CD4-positive, CD25-positive, alpha-beta regulatory T cell (primary cell): Measurements from ENCODE around the gene GABRR1. TPM values are rescaled to one million over a fixed set of nuclear protein-coding genes. Genes with fewer than 3 reads are reported as not detected.

Source experiments
- ATAC-seq, 2 donors: fragments of 150-1000 bp; cut with Tn5 transposase; one replicate each; pipeline ENCODE4 v1.10.0; 2021; ENCODE audit warnings: low read depth in 2 of 2, moderate number of reproducible peaks in 2 of 2, moderate library complexity in 1 of 2
- DNase-seq, 3 donors: peaks; one replicate each; pipeline versions ENCODE4 v3.0.0 to v3.0.0-alpha.2; 2012 to 2022; ENCODE audit warnings: mixed read lengths in 1 of 3
- H3K27ac ChIP-seq: one replicate; pipeline ENCODE4 v1.7.0; 2013; ENCODE audit warnings: mild to moderate bottlenecking, low read length; ENCODE audit not compliant: insufficient read depth, poor library complexity, severe bottlenecking
- H3K27me3 ChIP-seq: one replicate; pipeline ENCODE4 v1.7.0; 2013; ENCODE audit warnings: low read length; ENCODE audit not compliant: control insufficient read depth, insufficient read depth
- H3K36me3 ChIP-seq: one replicate; pipeline ENCODE4 v1.7.0; 2013; ENCODE audit warnings: mild to moderate bottlenecking, low read length, moderate library complexity; ENCODE audit not compliant: control insufficient read depth, insufficient read depth
- H3K4me1 ChIP-seq: 2 replicates; pipeline ENCODE4 v1.7.0; 2013; ENCODE audit warnings: mild to moderate bottlenecking, low read length; ENCODE audit not compliant: insufficient read depth, control insufficient read depth, poor library complexity, severe bottlenecking
- H3K4me3 ChIP-seq: one replicate; pipeline ENCODE4 v1.7.0; 2013; ENCODE audit warnings: low read depth, mild to moderate bottlenecking, low read length, moderate library complexity
- H3K9me3 ChIP-seq, 2 experiments: 1 replicate in 1 of 2; 2 replicates in 1 of 2; pipeline ENCODE4 v1.7.0; 2013; ENCODE audit warnings: low read length in 2 of 2, mild to moderate bottlenecking in 1 of 2, moderate library complexity in 1 of 2; ENCODE audit not compliant: control insufficient read depth in 2 of 2
- H3K27ac Mint-ChIP-seq, 3 donors: one replicate each; pipeline ENCODE4 v1.8.0; 2020 to 2022; ENCODE audit warnings: mild to moderate bottlenecking in 3 of 3, mixed read lengths in 3 of 3, moderate library complexity in 2 of 3
- H3K27me3 Mint-ChIP-seq: one replicate; pipeline ENCODE4 v1.8.0; 2022; ENCODE audit warnings: mild to moderate bottlenecking, mixed read lengths
- H3K36me3 Mint-ChIP-seq: one replicate; pipeline ENCODE4 v1.8.0; 2020; ENCODE audit warnings: mixed read lengths
- H3K4me1 Mint-ChIP-seq, 4 donors: one replicate each; pipeline ENCODE4 v1.8.0; 2020 to 2022; ENCODE audit warnings: mixed read lengths in 4 of 4, mild to moderate bottlenecking in 1 of 4
- H3K4me3 Mint-ChIP-seq, 4 donors: one replicate each; pipeline ENCODE4 v1.8.0; 2020 to 2022; ENCODE audit warnings: mild to moderate bottlenecking in 4 of 4, mixed read lengths in 4 of 4, moderate library complexity in 3 of 4
- H3K9me3 Mint-ChIP-seq, 7 donors: one replicate each; pipeline ENCODE4 v1.8.0; 2020 to 2022; ENCODE audit warnings: mixed read lengths in 7 of 7, mild to moderate bottlenecking in 3 of 7, moderate library complexity in 2 of 7
- polyA plus RNA-seq, 4 donors: library from polyadenylated mRNA; unstranded; fragments of 300-500 nt; fragmentation: Illumina TruSeq; gene quantifications; one replicate each; pipeline ENCODE4 v1.2.3, GENCODE V29; 2021
- total RNA-seq: library from RNA; stranded (reverse); gene quantifications from one replicate; pipeline ENCODE4 v1.2.3, GENCODE V29; 2022

Gene GABRR1
- total and polyA plus RNA-seq, 5 donors from 2014 or later, result not detected

- ATAC-seq (no peak), DNase-seq (no peak)
- Mint-ChIP-seq H3K4me3 (no peak overlapping the region), H3K36me3 (peaks cover 36% of the 10 kb centered on the region), H3K27ac (peak overlapping the region in 1 of 3 donors; percentile 21), H3K4me1 (peaks cover 0 to 4% (median 0%) of the 10 kb centered on the region in 4 donors), H3K27me3 (no peaks in the 10 kb centered on the region), H3K9me3 (no peaks in the 10 kb centered on the region)
- no peak overlapping the region for H3K4me3 ChIP-seq
- no peaks in the 10 kb centered on the region for H3K27me3 ChIP-seq
- no peaks in the 10 kb centered on the region for H3K9me3 ChIP-seq
- no peaks in the 10 kb centered on the region for H3K4me1 ChIP-seq
- no peak overlapping the region for H3K27ac ChIP-seq
- H3K36me3 ChIP-seq, result peaks cover 15% of the 10 kb centered on the region
These were observed 56.6 kb downstream of the GABRR1 start for GRCh38 chr6:89160331-89161092.

DNA sequence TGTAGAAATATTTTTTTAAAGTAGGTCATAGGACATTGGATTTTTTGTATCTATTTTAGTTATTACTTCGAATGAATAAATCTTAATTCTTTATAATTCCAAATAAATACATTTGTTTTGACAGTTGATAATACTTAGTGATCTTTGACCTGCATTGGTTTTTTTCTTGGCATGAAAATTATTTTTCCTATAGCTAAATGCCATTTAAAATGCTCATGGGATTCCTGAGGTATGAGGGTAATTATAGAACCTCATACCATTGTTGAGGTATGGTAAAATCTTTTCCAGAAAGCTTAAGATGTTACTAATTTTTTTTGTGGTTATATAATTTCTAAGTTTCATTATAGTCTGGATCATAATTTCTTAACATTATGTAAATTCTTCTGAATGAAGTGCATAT, 63.0 kb downstream of the GABRR1 start:
- Histone ChIP-seq H3K27me3 (no peaks in the 10 kb centered on the region), H3K36me3 (no peaks in the 10 kb centered on the region), H3K9me3 (no peaks in the 10 kb centered on the region), H3K27ac (no peak overlapping the region), H3K4me3 (no peak overlapping the region), H3K4me1 (no peaks in the 10 kb centered on the region)
- ATAC-seq (no peak), DNase-seq (no peak)
- Mint-ChIP-seq H3K27me3 (no peaks in the 10 kb centered on the region), H3K9me3 (no peaks in the 10 kb centered on the region), H3K4me1 (peaks cover 0 to 11% (median 5%) of the 10 kb centered on the region in 4 donors), H3K36me3 (peaks cover 21% of the 10 kb centered on the region), H3K27ac (no peak overlapping the region), H3K4me3 (no peak overlapping the region)

GRCh38 chr6:89148016-89148750, 69.0 kb downstream of the GABRR1 start:
- Histone ChIP-seq H3K9me3 (no peaks in the 10 kb centered on the region), H3K36me3 (no peaks in the 10 kb centered on the region), H3K27ac (no peak overlapping the region), H3K4me1 (peaks cover 25% of the 10 kb centered on the region), H3K27me3 (no peaks in the 10 kb centered on the region), H3K4me3 (no peak overlapping the region)
- peaks cover 8% of the 10 kb centered on the region for H3K27me3 Mint-ChIP-seq
- no peaks in the 10 kb centered on the region for H3K9me3 Mint-ChIP-seq
- ATAC-seq, result no peak
- H3K4me3 Mint-ChIP-seq, result peak overlapping the region; percentile 29 to 89 (median 67)
- peaks cover 10 to 40% (median 25%) of the 10 kb centered on the region in 4 donors for H3K4me1 Mint-ChIP-seq
- peaks cover 7% of the 10 kb centered on the region for H3K36me3 Mint-ChIP-seq
- H3K27ac Mint-ChIP-seq, result no peak overlapping the region
- no peak for DNase-seq

- Histone ChIP-seq H3K27me3 (peaks cover 2% of the 10 kb centered on the region), H3K27ac (no peak overlapping the region), H3K36me3 (no peaks in the 10 kb centered on the region), H3K4me3 (peak overlapping the region; percentile 88), H3K4me1 (peaks cover 25% of the 10 kb centered on the region), H3K9me3 (no peaks in the 10 kb centered on the region)
- peaks cover 8% of the 10 kb centered on the region for H3K27me3 Mint-ChIP-seq
- H3K27ac Mint-ChIP-seq, result peak overlapping the region; percentile 61 to 71 (median 71)
- peaks cover 7% of the 10 kb centered on the region for H3K36me3 Mint-ChIP-seq
- peaks cover 10 to 40% (median 24%) of the 10 kb centered on the region in 4 donors for H3K4me1 Mint-ChIP-seq
- DNase-seq, result peak in 1 of 3 donors; percentile 39
- H3K4me3 Mint-ChIP-seq, result peak overlapping the region; percentile 80 to 93 (median 86)
- H3K9me3 Mint-ChIP-seq, result no peaks in the 10 kb centered on the region
- ATAC-seq, result peak in 1 of 2 donors; percentile 25
These were observed 70.1 kb downstream of the GABRR1 start for GRCh38 chr6:89146718-89147700.

- Histone ChIP-seq H3K4me1 (peaks cover 25% of the 10 kb centered on the region), H3K4me3 (peak within 1 kb of the TSS; percentile 88), H3K27ac (peak within 1 kb of the TSS; percentile 70), H3K36me3 (no peaks in the 10 kb centered on the region), H3K9me3 (no peaks in the 10 kb centered on the region), H3K27me3 (peaks cover 2% of the 10 kb centered on the region)
- H3K36me3 Mint-ChIP-seq, result peaks cover 8% of the 10 kb centered on the region
- H3K27me3 Mint-ChIP-seq, result peaks cover 8% of the 10 kb centered on the region
- peak within 1 kb of the TSS; percentile 92 to 95 (median 94) for H3K27ac Mint-ChIP-seq
- DNase-seq (peak; percentile 51 to 61 (median 52)), ATAC-seq (peak; percentile 68 to 73)
- H3K4me1 Mint-ChIP-seq, result peaks cover 10 to 36% (median 23%) of the 10 kb centered on the region in 4 donors
- no peaks in the 10 kb centered on the region for H3K9me3 Mint-ChIP-seq
- peak within 1 kb of the TSS; percentile 92 to 100 (median 96) for H3K4me3 Mint-ChIP-seq
These were observed 71.0 kb downstream of the GABRR1 start, which contains the start of gene PM20D2 for GRCh38 chr6:89145956-89146717. TSS of gene PM20D2 (plus strand) at chr6:89146055. CDS start at chr6:89146145, 90 bp downstream.

DNA sequence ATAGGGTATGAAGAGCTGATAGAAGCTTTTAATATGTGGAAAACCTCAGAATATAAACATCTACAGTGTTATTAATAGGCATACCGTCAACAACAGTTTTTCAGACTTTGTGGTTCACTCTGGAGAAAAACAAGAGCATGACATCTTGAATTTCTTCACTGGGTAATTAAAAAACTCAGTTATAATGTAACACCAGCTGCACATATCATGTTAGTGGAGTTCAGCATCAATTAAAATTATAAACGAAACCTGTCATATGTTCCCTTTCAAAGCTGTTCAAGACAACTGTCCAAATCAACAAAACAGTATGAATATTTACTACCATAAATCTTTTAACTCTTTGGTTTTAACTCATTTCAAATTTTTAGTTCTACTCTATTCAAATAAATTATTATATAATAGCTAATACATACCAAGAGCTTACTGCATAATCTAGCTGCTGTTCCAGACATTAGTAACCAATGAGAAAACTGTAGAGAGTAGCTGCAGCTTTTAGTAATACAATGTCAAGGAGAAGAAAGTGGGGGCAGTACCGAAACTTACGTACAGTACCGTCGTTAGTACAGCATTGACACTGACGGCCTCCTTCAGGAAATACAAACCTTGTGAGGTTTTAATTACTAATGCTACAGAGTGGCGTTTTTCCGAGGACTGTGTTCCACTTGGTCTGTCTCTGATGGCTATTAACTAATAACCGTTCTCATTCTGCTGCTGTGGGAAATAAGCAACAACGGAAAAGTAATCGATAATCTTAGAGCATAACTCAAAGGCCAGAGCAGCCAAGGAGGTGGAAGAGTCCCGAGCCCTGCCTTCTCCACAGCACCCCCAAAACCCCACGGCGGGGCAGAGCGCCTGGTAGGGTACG, 71.8 kb downstream of the GABRR1 start:
- peak; percentile 73 to 79 for ATAC-seq
- DNase-seq, result peak in 2 of 3 donors; percentile 44 to 68
- Histone ChIP-seq H3K27me3 (peaks cover 2% of the 10 kb centered on the region), H3K4me1 (peaks cover 25% of the 10 kb centered on the region), H3K4me3 (peak overlapping the region; percentile 87), H3K9me3 (no peaks in the 10 kb centered on the region), H3K27ac (peak overlapping the region; percentile 70), H3K36me3 (no peaks in the 10 kb centered on the region)
- H3K27ac Mint-ChIP-seq, result peak overlapping the region; percentile 92 to 95 (median 94)
- peak overlapping the region; percentile 92 to 100 (median 96) for H3K4me3 Mint-ChIP-seq
- H3K4me1 Mint-ChIP-seq, result peaks cover 10 to 36% (median 23%) of the 10 kb centered on the region in 4 donors
- peaks cover 8% of the 10 kb centered on the region for H3K27me3 Mint-ChIP-seq
- peaks cover 11% of the 10 kb centered on the region for H3K36me3 Mint-ChIP-seq
- no peaks in the 10 kb centered on the region for H3K9me3 Mint-ChIP-seq
